ENCODE results near the gene EPC1.

DNA sequence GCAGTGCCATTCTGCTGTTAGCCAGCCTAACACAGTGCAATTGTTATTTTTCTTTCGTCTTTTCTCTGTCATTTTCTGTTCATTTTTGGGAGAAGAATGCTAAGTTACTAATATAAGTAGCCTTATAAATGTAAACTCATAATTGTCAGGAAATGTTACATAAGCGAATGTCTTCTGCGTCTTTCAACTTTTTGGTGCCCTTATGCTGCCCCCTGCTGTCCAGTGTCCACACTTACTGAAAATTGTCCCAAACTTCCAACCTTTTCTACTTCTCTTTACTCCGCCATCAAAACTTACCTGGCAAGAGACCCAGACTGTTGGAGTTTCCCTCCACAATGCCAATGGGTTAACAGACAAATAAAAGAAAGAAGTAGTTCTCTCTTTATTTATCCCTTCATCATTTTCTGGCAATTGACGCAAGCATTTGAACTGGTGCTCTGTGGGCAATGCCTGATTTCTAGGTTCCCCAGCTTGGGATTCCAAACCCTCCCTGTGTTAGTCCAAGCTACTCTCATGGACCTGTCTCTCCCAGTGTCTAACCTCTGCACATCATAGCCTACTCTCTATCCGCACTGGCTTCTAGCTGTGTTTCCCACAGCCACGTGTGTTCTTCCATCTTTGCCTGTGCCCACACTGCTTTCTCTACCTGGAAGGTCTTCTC is 21.0 kb upstream of the EPC1 start:
- no peak for TF ChIP-seq POLR2A (IDR thresholded peaks at IDR 0.05)
- TF ChIP-seq, protein P1, sequence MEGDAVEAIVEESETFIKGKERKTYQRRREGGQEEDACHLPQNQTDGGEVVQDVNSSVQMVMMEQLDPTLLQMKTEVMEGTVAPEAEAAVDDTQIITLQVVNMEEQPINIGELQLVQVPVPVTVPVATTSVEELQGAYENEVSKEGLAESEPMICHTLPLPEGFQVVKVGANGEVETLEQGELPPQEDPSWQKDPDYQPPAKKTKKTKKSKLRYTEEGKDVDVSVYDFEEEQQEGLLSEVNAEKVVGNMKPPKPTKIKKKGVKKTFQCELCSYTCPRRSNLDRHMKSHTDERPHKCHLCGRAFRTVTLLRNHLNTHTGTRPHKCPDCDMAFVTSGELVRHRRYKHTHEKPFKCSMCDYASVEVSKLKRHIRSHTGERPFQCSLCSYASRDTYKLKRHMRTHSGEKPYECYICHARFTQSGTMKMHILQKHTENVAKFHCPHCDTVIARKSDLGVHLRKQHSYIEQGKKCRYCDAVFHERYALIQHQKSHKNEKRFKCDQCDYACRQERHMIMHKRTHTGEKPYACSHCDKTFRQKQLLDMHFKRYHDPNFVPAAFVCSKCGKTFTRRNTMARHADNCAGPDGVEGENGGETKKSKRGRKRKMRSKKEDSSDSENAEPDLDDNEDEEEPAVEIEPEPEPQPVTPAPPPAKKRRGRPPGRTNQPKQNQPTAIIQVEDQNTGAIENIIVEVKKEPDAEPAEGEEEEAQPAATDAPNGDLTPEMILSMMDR (IDR thresholded peaks at IDR 0.05): peak; percentile 18 to 79 (median 70)

Measured in sigmoid colon (tissue), 3 donors.